Liver (tissue), 9 donors: Measurements from ENCODE around the gene ARHGEF12. TPM values are rescaled to one million over a fixed set of nuclear protein-coding genes. Genes with fewer than 3 reads are reported as not detected.

Experiments used
- DNase-seq: peaks from one replicate; pipeline ENCODE4 v3.0.0-alpha.2; 2017; ENCODE audit warnings: low spot score
- H3K27ac ChIP-seq, 2 donors: one replicate each; pipeline ENCODE4 v1.7.0; 2013; ENCODE audit warnings: inconsistent platforms in 2 of 2, low read length in 2 of 2, control low read depth in 1 of 2, low read depth in 1 of 2, mild to moderate bottlenecking in 1 of 2
- H3K27me3 ChIP-seq, 4 donors: one replicate each; pipeline versions ENCODE4 v1.6.1 to v1.7.0; 2013; ENCODE audit warnings: low read length in 3 of 4, inconsistent platforms in 1 of 4, mild to moderate bottlenecking in 1 of 4, moderate library complexity in 1 of 4; ENCODE audit not compliant: control insufficient read depth in 4 of 4, insufficient read depth in 4 of 4
- H3K36me3 ChIP-seq, 4 donors: one replicate each; pipeline versions ENCODE4 v1.6.1 to v1.7.0; 2013; ENCODE audit warnings: low read length in 3 of 4, mild to moderate bottlenecking in 3 of 4, low read depth in 1 of 4, moderate library complexity in 1 of 4; ENCODE audit not compliant: control insufficient read depth in 4 of 4, insufficient read depth in 3 of 4
- H3K4me1 ChIP-seq, 4 donors: one replicate each; pipeline versions ENCODE4 v1.6.1 to v1.7.0; 2013; ENCODE audit warnings: low read length in 3 of 4, mild to moderate bottlenecking in 3 of 4, moderate library complexity in 1 of 4; ENCODE audit not compliant: control insufficient read depth in 4 of 4, insufficient read depth in 4 of 4
- H3K4me3 ChIP-seq, 3 donors: one replicate each; pipeline versions ENCODE4 v1.6.1 to v1.7.0; 2013; ENCODE audit warnings: low read length in 3 of 3, control low read depth in 1 of 3, low read depth in 1 of 3, mild to moderate bottlenecking in 1 of 3
- H3K9ac ChIP-seq, 2 donors: one replicate each; pipeline ENCODE4 v1.7.0; 2013; ENCODE audit warnings: low read length in 2 of 2, mild to moderate bottlenecking in 2 of 2, moderate library complexity in 2 of 2, control low read depth in 1 of 2, low read depth in 1 of 2
- H3K9me3 ChIP-seq, 4 donors: one replicate each; pipeline versions ENCODE4 v1.6.1 to v1.7.0; 2013; ENCODE audit warnings: low read length in 3 of 4; ENCODE audit not compliant: control insufficient read depth in 4 of 4
- FOXA1 ChIP-seq: IDR thresholded peaks from 2 replicates; pipeline ENCODE4 v1.6.1; 2016; ENCODE audit warnings: antibody characterized with exemption
- FOXA2 ChIP-seq: IDR thresholded peaks from 2 replicates; pipeline ENCODE4 v1.6.1; 2016; ENCODE audit warnings: antibody characterized with exemption
- GABPA ChIP-seq, 2 donors: IDR thresholded peaks in 1 of 2; conservative IDR thresholded peaks in 1 of 2; 2 replicates each; pipeline ENCODE4 v1.6.1; 2016; ENCODE audit warnings: antibody characterized with exemption in 2 of 2, mild to moderate bottlenecking in 1 of 2, moderate library complexity in 1 of 2
- HNF4A ChIP-seq, 2 donors: conservative IDR thresholded peaks; 2 replicates each; pipeline ENCODE4 v1.6.1; 2016; ENCODE audit warnings: antibody characterized with exemption in 2 of 2, mild to moderate bottlenecking in 2 of 2
- JUND ChIP-seq, 2 donors: IDR thresholded peaks; 2 replicates each; pipeline ENCODE4 v1.6.1; 2016; ENCODE audit warnings: antibody characterized with exemption in 2 of 2
- NR2F2 ChIP-seq: IDR thresholded peaks from 2 replicates; pipeline ENCODE4 v1.6.1; 2016; ENCODE audit warnings: antibody characterized with exemption
- RAD21 ChIP-seq, 2 donors: IDR thresholded peaks; 2 replicates each; pipeline ENCODE4 v1.6.1; 2016; ENCODE audit warnings: antibody characterized with exemption in 2 of 2, mild to moderate bottlenecking in 2 of 2
- RXRA ChIP-seq, 2 donors: IDR thresholded peaks; 2 replicates each; pipeline ENCODE4 v1.6.1; 2017 to 2018; ENCODE audit warnings: antibody characterized with exemption in 2 of 2, mild to moderate bottlenecking in 1 of 2
- SP1 ChIP-seq: IDR thresholded peaks from 2 replicates; pipeline ENCODE4 v1.6.1; 2018; ENCODE audit warnings: antibody characterized with exemption, mild to moderate bottlenecking
- TAF1 ChIP-seq: conservative IDR thresholded peaks from 2 replicates; pipeline ENCODE4 v1.6.1; 2016; ENCODE audit warnings: antibody characterized with exemption, mild to moderate bottlenecking
- YY1 ChIP-seq: IDR thresholded peaks from 2 replicates; pipeline ENCODE4 v1.6.1; 2016; ENCODE audit warnings: antibody characterized with exemption, mild to moderate bottlenecking
- WGBS: extraction: QIAGEN DNeasy Blood & Tissue Kit; methylation state at CpG from one replicate; pipeline ENCODE4 v1.1.7; 2013; 5-methylcytosine and 5-hydroxymethylcytosine counted together
- polyA plus RNA-seq, 2 donors: library from polyadenylated mRNA; stranded (reverse) in 1 of 2; unstranded in 1 of 2; fragments of 200-250 nt in 1 of 2; fragments of >200 nt in 1 of 2; fragmentation: Nextera tagmentation in 1 of 2; extraction: Ambion mirVana in 1 of 2; gene quantifications; one replicate each; pipeline versions ENCODE4 v1.2.1 to v1.2.3, GENCODE V29; 2013 to 2015
- total RNA-seq, 2 donors: library from RNA; depleted of rRNA; stranded (reverse); fragments of >200 nt; gene quantifications; one replicate each; pipeline ENCODE4 v1.2.3, GENCODE V29; 2014
- TF ChIP-seq, protein P1 (sequence below): fragments of 150-350 bp; IDR thresholded peaks from 2 replicates; pipeline ENCODE4 v1.5.1; 2017; ENCODE audit warnings: improper control_type of control experiment, low read depth, low read length; ENCODE audit not compliant: missing input control
- TF ChIP-seq, protein P2 (sequence below): IDR thresholded peaks from 2 replicates; pipeline ENCODE4 v1.6.1; 2016; ENCODE audit warnings: antibody characterized with exemption
- TF ChIP-seq, protein P3 (sequence below): IDR thresholded peaks from 2 replicates; pipeline ENCODE4 v1.6.1; 2016; ENCODE audit warnings: antibody characterized with exemption, mild to moderate bottlenecking
- TF ChIP-seq, protein P4 (sequence below): IDR thresholded peaks from 2 replicates; pipeline ENCODE4 v1.6.1; 2016; ENCODE audit warnings: antibody characterized with exemption
- donor health status: healthy.
- donor health status: healthy.
- donor health status: healthy.
- donor health status: healthy.
- donor health status: healthy.

Gene ARHGEF12
- total and polyA plus RNA-seq, 4 donors, result 28.0 to 169 (median 53.9) TPM

DNA sequence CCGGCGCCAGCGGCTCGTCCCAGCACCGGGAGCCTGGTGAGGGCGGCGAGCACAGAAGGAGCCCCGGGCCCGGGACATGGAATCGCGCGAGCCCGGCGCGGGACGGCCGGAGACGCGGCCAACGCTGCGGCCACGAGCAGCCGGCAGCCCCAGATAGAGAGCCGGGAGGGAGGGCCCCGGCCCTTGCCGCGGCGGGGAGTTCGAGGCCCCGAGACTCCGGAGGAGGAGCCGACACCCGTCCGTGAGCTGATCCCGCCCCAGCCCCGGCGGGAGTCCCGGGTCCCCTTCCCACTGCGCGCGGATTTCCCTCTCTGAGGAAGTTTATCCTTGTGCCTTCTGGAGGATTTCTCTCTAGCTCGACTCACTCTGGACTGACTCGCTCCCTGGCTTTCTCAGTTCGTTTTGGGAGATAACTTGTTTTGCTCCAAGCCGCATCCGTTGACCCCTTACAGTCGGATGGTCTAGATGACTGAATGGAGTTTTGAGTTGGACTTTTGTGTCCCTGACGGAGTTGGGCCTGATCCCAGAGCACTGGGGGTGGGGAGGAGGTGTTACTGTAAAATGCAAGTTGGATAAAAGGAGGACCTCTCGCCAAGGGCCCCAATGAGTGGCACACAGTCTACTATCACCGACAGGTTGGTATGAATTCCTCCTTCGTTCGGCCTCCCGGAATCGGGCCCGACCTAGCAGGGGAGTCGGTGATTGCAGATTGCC lies 585 bp downstream of the ARHGEF12 start:
- DNase-seq, result peak; percentile 71
- no peak for TF ChIP-seq FOXA2
- TF ChIP-seq FOXA1, result no peak
- no peak for TF ChIP-seq RAD21 (IDR thresholded peaks at IDR 0.05)
- TF ChIP-seq, protein P1, sequence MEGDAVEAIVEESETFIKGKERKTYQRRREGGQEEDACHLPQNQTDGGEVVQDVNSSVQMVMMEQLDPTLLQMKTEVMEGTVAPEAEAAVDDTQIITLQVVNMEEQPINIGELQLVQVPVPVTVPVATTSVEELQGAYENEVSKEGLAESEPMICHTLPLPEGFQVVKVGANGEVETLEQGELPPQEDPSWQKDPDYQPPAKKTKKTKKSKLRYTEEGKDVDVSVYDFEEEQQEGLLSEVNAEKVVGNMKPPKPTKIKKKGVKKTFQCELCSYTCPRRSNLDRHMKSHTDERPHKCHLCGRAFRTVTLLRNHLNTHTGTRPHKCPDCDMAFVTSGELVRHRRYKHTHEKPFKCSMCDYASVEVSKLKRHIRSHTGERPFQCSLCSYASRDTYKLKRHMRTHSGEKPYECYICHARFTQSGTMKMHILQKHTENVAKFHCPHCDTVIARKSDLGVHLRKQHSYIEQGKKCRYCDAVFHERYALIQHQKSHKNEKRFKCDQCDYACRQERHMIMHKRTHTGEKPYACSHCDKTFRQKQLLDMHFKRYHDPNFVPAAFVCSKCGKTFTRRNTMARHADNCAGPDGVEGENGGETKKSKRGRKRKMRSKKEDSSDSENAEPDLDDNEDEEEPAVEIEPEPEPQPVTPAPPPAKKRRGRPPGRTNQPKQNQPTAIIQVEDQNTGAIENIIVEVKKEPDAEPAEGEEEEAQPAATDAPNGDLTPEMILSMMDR, result no peak
- no peak for TF ChIP-seq RXRA (IDR thresholded peaks at IDR 0.05)
- TF ChIP-seq, protein P2, sequence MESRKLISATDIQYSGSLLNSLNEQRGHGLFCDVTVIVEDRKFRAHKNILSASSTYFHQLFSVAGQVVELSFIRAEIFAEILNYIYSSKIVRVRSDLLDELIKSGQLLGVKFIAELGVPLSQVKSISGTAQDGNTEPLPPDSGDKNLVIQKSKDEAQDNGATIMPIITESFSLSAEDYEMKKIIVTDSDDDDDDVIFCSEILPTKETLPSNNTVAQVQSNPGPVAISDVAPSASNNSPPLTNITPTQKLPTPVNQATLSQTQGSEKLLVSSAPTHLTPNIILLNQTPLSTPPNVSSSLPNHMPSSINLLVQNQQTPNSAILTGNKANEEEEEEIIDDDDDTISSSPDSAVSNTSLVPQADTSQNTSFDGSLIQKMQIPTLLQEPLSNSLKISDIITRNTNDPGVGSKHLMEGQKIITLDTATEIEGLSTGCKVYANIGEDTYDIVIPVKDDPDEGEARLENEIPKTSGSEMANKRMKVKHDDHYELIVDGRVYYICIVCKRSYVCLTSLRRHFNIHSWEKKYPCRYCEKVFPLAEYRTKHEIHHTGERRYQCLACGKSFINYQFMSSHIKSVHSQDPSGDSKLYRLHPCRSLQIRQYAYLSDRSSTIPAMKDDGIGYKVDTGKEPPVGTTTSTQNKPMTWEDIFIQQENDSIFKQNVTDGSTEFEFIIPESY, result no peak
- TF ChIP-seq HNF4A (conservative IDR thresholded peaks at IDR 0.05), result peak; percentile 44 to 48
- TF ChIP-seq YY1, result peak; percentile 21
- TF ChIP-seq JUND (IDR thresholded peaks at IDR 0.05), result no peak
- peak; percentile 31 for TF ChIP-seq TAF1
- TF ChIP-seq, protein P3, sequence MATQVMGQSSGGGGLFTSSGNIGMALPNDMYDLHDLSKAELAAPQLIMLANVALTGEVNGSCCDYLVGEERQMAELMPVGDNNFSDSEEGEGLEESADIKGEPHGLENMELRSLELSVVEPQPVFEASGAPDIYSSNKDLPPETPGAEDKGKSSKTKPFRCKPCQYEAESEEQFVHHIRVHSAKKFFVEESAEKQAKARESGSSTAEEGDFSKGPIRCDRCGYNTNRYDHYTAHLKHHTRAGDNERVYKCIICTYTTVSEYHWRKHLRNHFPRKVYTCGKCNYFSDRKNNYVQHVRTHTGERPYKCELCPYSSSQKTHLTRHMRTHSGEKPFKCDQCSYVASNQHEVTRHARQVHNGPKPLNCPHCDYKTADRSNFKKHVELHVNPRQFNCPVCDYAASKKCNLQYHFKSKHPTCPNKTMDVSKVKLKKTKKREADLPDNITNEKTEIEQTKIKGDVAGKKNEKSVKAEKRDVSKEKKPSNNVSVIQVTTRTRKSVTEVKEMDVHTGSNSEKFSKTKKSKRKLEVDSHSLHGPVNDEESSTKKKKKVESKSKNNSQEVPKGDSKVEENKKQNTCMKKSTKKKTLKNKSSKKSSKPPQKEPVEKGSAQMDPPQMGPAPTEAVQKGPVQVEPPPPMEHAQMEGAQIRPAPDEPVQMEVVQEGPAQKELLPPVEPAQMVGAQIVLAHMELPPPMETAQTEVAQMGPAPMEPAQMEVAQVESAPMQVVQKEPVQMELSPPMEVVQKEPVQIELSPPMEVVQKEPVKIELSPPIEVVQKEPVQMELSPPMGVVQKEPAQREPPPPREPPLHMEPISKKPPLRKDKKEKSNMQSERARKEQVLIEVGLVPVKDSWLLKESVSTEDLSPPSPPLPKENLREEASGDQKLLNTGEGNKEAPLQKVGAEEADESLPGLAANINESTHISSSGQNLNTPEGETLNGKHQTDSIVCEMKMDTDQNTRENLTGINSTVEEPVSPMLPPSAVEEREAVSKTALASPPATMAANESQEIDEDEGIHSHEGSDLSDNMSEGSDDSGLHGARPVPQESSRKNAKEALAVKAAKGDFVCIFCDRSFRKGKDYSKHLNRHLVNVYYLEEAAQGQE, result no peak
- TF ChIP-seq SP1, result no peak
- TF ChIP-seq NR2F2, result no peak
- TF ChIP-seq GABPA (IDR thresholded peaks at IDR 0.05 in 1 of 2, conservative IDR thresholded peaks at IDR 0.05 in 1 of 2), result no peak
- TF ChIP-seq, protein P4, sequence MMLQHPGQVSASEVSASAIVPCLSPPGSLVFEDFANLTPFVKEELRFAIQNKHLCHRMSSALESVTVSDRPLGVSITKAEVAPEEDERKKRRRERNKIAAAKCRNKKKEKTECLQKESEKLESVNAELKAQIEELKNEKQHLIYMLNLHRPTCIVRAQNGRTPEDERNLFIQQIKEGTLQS, result no peak
- Histone ChIP-seq H3K27ac (peak overlapping the region; percentile 89 to 94), H3K9me3 (no peaks in the 10 kb centered on the region), H3K4me1 (peaks cover 0 to 13% (median 6%) of the 10 kb centered on the region in 4 donors), H3K9ac (peak overlapping the region; percentile 18 to 91), H3K4me3 (peak overlapping the region; percentile 82 to 99 (median 96)), H3K27me3 (no peaks in the 10 kb centered on the region), H3K36me3 (no peaks in the 10 kb centered on the region)
- under 1% methylated on average over 56 of the region's 56 CpGs for WGBS
